IMR-90 (cell line): ENCODE results near the gene FANCE. TPM values are rescaled to one million over a fixed set of nuclear protein-coding genes. Genes with fewer than 3 reads are reported as not detected.

Experiments
- ATAC-seq: fragments of 200-7000 bp; cut with Tn5 transposase; 2 replicates; pipeline ENCODE4 v1.9.1; 2020; ENCODE audit warnings: low read depth, mild to moderate bottlenecking, moderate library complexity
- BruUV-seq: library from RNA; stranded (reverse); fragments of 400-500 nt; replicated peaks from 2 replicates; lab custom pipeline; 2021; lab: Mats Ljungman, UMichigan
- CTCF ChIA-PET: fragments of 300-600 bp; formaldehyde crosslinking; extraction: SDS; loops from one replicate; lab custom pipeline; 2021; ENCODE audit warnings: antibody characterized with exemption; lab: Yijun Ruan, JAX
- POLR2A ChIA-PET: fragments of 300-600 bp; sonication (Branson Sonifier 250); formaldehyde crosslinking; loops from one replicate; lab custom pipeline; 2022; ENCODE audit warnings: antibody characterized with exemption; ENCODE audit not compliant: unreplicated experiment; lab: Charles Lee
- DNase-seq: peaks from one replicate; pipeline ENCODE4 v3.0.0; 2013
- H2AFZ ChIP-seq: replicated peaks from 2 replicates; pipeline ENCODE3; 2013; ENCODE audit warnings: low read length, mild to moderate bottlenecking; ENCODE audit not compliant: poor library complexity
- H2AK5ac ChIP-seq: 2 replicates; pipeline ENCODE4 v1.6.1; 2013; ENCODE audit warnings: low read depth, low read length, inconsistent platforms
- H2AK9ac ChIP-seq: replicated peaks from 2 replicates; pipeline ENCODE3; 2013; ENCODE audit warnings: mild to moderate bottlenecking, low read depth, low read length, moderate library complexity; ENCODE audit not compliant: poor library complexity
- H2BK120ac ChIP-seq: 2 replicates; pipeline ENCODE4 v1.6.1; 2013; ENCODE audit warnings: low read depth, low read length, inconsistent platforms
- H2BK15ac ChIP-seq: 3 replicates; pipeline ENCODE4 v1.6.1; 2013; ENCODE audit warnings: low read depth, low read length, inconsistent platforms
- H2BK20ac ChIP-seq: 2 replicates; pipeline ENCODE4 v1.6.1; 2013; ENCODE audit warnings: low read depth, mild to moderate bottlenecking, inconsistent platforms, low read length, moderate library complexity
- H2BK5ac ChIP-seq: 2 replicates; pipeline ENCODE4 v1.6.1; 2013; ENCODE audit warnings: mild to moderate bottlenecking, low read depth, low read length, inconsistent platforms; ENCODE audit not compliant: poor library complexity, severe bottlenecking
- H3K14ac ChIP-seq: replicated peaks from 2 replicates; pipeline ENCODE4 v1.6.1; 2013; ENCODE audit warnings: low read depth, low read length, inconsistent platforms
- H3K18ac ChIP-seq: 2 replicates; pipeline ENCODE4 v1.6.1; 2013; ENCODE audit warnings: low read depth, low read length, control low read depth
- H3K23ac ChIP-seq: 2 replicates; pipeline ENCODE4 v1.6.1; 2013; ENCODE audit warnings: low read depth, low read length, inconsistent platforms
- H3K27ac ChIP-seq: 2 replicates; pipeline ENCODE4 v1.5.1; 2013; ENCODE audit warnings: mild to moderate bottlenecking, control low read depth, low read length; ENCODE audit not compliant: insufficient read depth
- H3K27me3 ChIP-seq: 2 replicates; pipeline ENCODE4 v1.6.1; 2013; ENCODE audit warnings: low read length; ENCODE audit not compliant: control insufficient read depth, insufficient read depth
- H3K36me3 ChIP-seq: 2 replicates; pipeline ENCODE4 v1.6.1; 2013; ENCODE audit warnings: low read length, mixed read lengths; ENCODE audit not compliant: control insufficient read depth, insufficient read depth
- H3K4ac ChIP-seq: 2 replicates; pipeline ENCODE4 v1.6.1; 2013; ENCODE audit warnings: low read depth, low read length, inconsistent platforms
- H3K4me1 ChIP-seq: 2 replicates; pipeline ENCODE4 v1.6.1; 2013; ENCODE audit warnings: low read length, mixed read lengths; ENCODE audit not compliant: control insufficient read depth, insufficient read depth
- H3K4me2 ChIP-seq: 2 replicates; pipeline ENCODE4 v1.6.1; 2013; ENCODE audit warnings: low read depth, mild to moderate bottlenecking, control low read depth, low read length, moderate library complexity
- H3K4me3 ChIP-seq: 2 replicates; pipeline ENCODE4 v1.5.1; 2013; ENCODE audit warnings: low read depth, mild to moderate bottlenecking, control low read depth, low read length, moderate library complexity; ENCODE audit not compliant: insufficient read depth
- H3K56ac ChIP-seq: 2 replicates; pipeline ENCODE4 v1.6.1; 2013; ENCODE audit warnings: low read length, inconsistent platforms; ENCODE audit not compliant: insufficient read depth; ENCODE audit errors: extremely low read depth
- H3K79me1 ChIP-seq, 2 experiments: 2 replicates each; pipeline ENCODE4 v1.6.1; 2013; ENCODE audit warnings: low read length in 2 of 2, inconsistent platforms in 1 of 2, low read depth in 1 of 2
- H3K9ac ChIP-seq: 2 replicates; pipeline ENCODE4 v1.6.1; 2013; ENCODE audit warnings: low read depth, low read length, control low read depth
- H3K9me1 ChIP-seq: 2 replicates; pipeline ENCODE4 v1.6.1; 2013; ENCODE audit warnings: low read length, inconsistent platforms; ENCODE audit not compliant: insufficient read depth
- H3K9me3 ChIP-seq: 2 replicates; pipeline ENCODE4 v1.6.1; 2013; ENCODE audit warnings: low read length; ENCODE audit not compliant: control insufficient read depth, insufficient read depth
- H4K20me1 ChIP-seq: 2 replicates; pipeline ENCODE4 v1.6.1; 2013; ENCODE audit warnings: low read length, inconsistent platforms; ENCODE audit not compliant: insufficient read depth
- H4K5ac ChIP-seq: 2 replicates; pipeline ENCODE4 v1.6.1; 2013; ENCODE audit warnings: mild to moderate bottlenecking, low read depth, low read length, control low read depth
- H4K8ac ChIP-seq, 2 experiments: 2 replicates each; pipeline ENCODE4 v1.6.1; 2013; ENCODE audit warnings: low read depth in 2 of 2, low read length in 2 of 2, control low read depth in 1 of 2, inconsistent platforms in 1 of 2
- H4K91ac ChIP-seq: 2 replicates; pipeline ENCODE4 v1.6.1; 2013; ENCODE audit warnings: low read depth, low read length, inconsistent platforms; ENCODE audit not compliant: insufficient read depth
- CHD1 ChIP-seq: IDR thresholded peaks from 2 replicates; pipeline ENCODE4 v1.6.1; 2012; ENCODE audit warnings: low read depth, low read length, improper control_type of control experiment
- ELK1 ChIP-seq: fragments of 150-350 bp; IDR thresholded peaks from 2 replicates; pipeline ENCODE4 v1.6.1; 2016; ENCODE audit warnings: low read depth, mild to moderate bottlenecking, low read length, moderate library complexity, borderline replicate concordance
- MXI1 ChIP-seq: IDR thresholded peaks from 2 replicates; pipeline ENCODE4 v1.6.1; 2012; ENCODE audit warnings: low read depth, mild to moderate bottlenecking, low read length, moderate library complexity, borderline replicate concordance
- NFE2L2 ChIP-seq: fragments of 150-350 bp; IDR thresholded peaks from 2 replicates; pipeline ENCODE4 v1.6.1; 2016; ENCODE audit warnings: low read depth, mild to moderate bottlenecking, low read length
- POLR2A ChIP-seq: IDR thresholded peaks from 2 replicates; pipeline ENCODE4 v1.6.1; 2012; ENCODE audit warnings: mild to moderate bottlenecking, low read depth, low read length
- RAD21 ChIP-seq: IDR thresholded peaks from 2 replicates; pipeline ENCODE4 v1.6.1; 2012; ENCODE audit warnings: low read length, improper control_type of control experiment
- RFX5 ChIP-seq: IDR thresholded peaks from 2 replicates; pipeline ENCODE4 v1.8.0; 2012; ENCODE audit warnings: low read depth, mild to moderate bottlenecking, low read length, moderate library complexity
- WGBS, 2 experiments: methylation state at CpG; one replicate each; pipeline versions ENCODE4 v1.1.5 to v1.1.7; 2013; ENCODE audit warnings: missing lambda C conversion rate in 2 of 2; ENCODE audit not compliant: insufficient read length in 1 of 2; ENCODE audit errors: extremely low coverage in 2 of 2; 5-methylcytosine and 5-hydroxymethylcytosine counted together
- dilution Hi-C: fragments of 300-500 bp; cut with HindIII; formaldehyde crosslinking; loops from one replicate; pipeline ENCODE4 v1.14.3; 2018; ENCODE audit warnings: low sequenced_read_pairs; ENCODE audit not compliant: unreplicated experiment
- in situ Hi-C: fragments of 300-500 bp; cut with MboI; formaldehyde crosslinking; loops from 3 replicates; pipeline ENCODE4 v1.14.3; 2019; ENCODE audit warnings: low sequenced_read_pairs, inconsistent platforms, mixed read lengths
- intact Hi-C: fragments of 100-400 bp; cut with micrococcal nuclease; formaldehyde crosslinking; loops from 2 replicates; pipeline ENCODE4 v1.10.0; 2022
- polyA plus RNA-seq, 3 experiments: library from polyadenylated mRNA; depleted of rRNA; stranded (reverse); fragments of >200 nt; gene quantifications; 2 replicates each; pipeline ENCODE4 v1.2.3, GENCODE V29; 2012; ENCODE audit warnings: low replicate concordance in 1 of 3
- total RNA-seq: library from RNA; depleted of rRNA; stranded (reverse); fragments of >200 nt; gene quantifications from 2 replicates; pipeline ENCODE4 v1.2.3, GENCODE V29; 2012

FANCE gene
- total and polyA plus RNA-seq, 2 of the 4 experiments (the other 2 are of a cell fraction), result 7.1 to 9.1 TPM

- no peak overlapping the region for H3K56ac ChIP-seq
- peak overlapping the region; percentile 2; the same call in 1 of the 2 replicates for H3K23ac ChIP-seq
- ChIA-PET CTCF (no interaction called here), POLR2A (interaction anchor here (0.6 to 1.4 kb wide), 4 partner anchors 18 to 145 kb away, joined by 3 to 5 read pairs (median 3); partner anchors contain the start of genes PPARD and TEAD3)
- no peak overlapping the region for H3K9ac ChIP-seq
- H3K9me1 ChIP-seq, result 0 out of 2 replicates have a peak, but pooled peaks cover 6% of the 10 kb centered on the region
- ATAC-seq (no peak), DNase-seq (no peak)
- no peak for TF ChIP-seq MXI1
- no peak for TF ChIP-seq RAD21
- TF ChIP-seq ELK1, result no peak
- TF ChIP-seq POLR2A, result no peak
- no peak for TF ChIP-seq RFX5
- TF ChIP-seq CHD1, result no peak
- no peak for TF ChIP-seq NFE2L2
- peaks cover 58% of the 10 kb centered on the region for H3K36me3 ChIP-seq
- no peak overlapping the region for H2AFZ ChIP-seq
- WGBS, 2 experiments, result no CpG with 5 or more reads among the region's 3 CpGs
- BruUV-seq, result no TSS peak
- no peak overlapping the region for H2BK120ac ChIP-seq
- H2BK15ac ChIP-seq, result no peak overlapping the region
- in situ Hi-C loops, result no loop called here
- H2BK20ac ChIP-seq, result no peak overlapping the region
- peaks cover 7 to 48% of the 10 kb centered on the region in 2 experiments; a peak in 3 of 4 replicates for H3K79me1 ChIP-seq
- dilution Hi-C loops, result no loop called here
- no peak overlapping the region for H3K4ac ChIP-seq
- no peak overlapping the region for H3K18ac ChIP-seq
- H4K8ac ChIP-seq, result no peak overlapping the region
- peaks cover 10% of the 10 kb centered on the region for H3K4me1 ChIP-seq
- H3K14ac ChIP-seq, result no peak overlapping the region
- H3K4me2 ChIP-seq, result peak overlapping the region; percentile 9
- no peaks in the 10 kb centered on the region for H3K27me3 ChIP-seq
- H2BK5ac ChIP-seq, result no peak overlapping the region
- H4K20me1 ChIP-seq, result peaks cover 67% of the 10 kb centered on the region
- intact Hi-C loops, result loop anchor here (2.0 kb wide), 1 partner anchor 24 kb away; no protein-coding TSS in a partner anchor
- H3K27ac ChIP-seq, result no peak overlapping the region
- no peak overlapping the region for H2AK9ac ChIP-seq
- H4K91ac ChIP-seq, result no peak overlapping the region
- H3K4me3 ChIP-seq, result no peak overlapping the region
- no peaks in the 10 kb centered on the region for H3K9me3 ChIP-seq
- no peak overlapping the region for H2AK5ac ChIP-seq
- no peak overlapping the region for H4K5ac ChIP-seq
Observed at GRCh38 chr6:35470663-35471120, 18.6 kb downstream of the FANCE start.
